ENCODE measurements around the gene C12orf75.
"Not testable (repeated sequence)": the region's sequence is repeated elsewhere in the genome, so short reads cannot be mapped to it uniquely, and the experiment has no call there.

C12orf75 gene

DNA sequence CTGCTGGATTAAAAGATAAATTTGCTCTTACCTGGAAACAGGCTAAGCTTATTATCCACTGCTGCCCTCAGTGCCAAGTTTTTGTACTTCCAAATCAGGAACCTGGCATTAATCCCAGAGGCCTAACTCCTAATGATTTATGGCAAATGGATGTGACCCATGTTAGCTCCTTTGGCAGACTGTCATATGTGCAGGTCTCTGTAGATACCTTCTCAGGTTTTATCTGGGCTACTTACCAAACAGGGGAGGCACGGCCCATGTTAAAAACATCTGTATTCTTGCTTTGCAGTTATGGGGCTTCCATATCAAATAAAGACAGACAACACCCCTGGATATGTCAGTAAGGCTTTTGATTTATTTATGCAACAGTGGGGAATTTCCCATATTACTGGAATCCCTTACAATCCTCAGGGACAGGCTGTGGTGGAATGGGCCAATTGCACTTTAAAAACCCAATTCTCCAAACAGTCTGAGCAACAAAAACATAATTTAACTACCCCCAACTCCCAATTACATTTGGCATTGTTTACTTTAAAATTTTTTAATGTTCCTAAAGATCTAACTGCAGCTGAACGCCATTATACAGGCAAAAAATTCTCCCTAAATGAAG, 19.9 kb upstream of the C12orf75 start:
- not testable (repeated sequence) for DNase-seq (ENCODE audit: low spot score)

DNA sequence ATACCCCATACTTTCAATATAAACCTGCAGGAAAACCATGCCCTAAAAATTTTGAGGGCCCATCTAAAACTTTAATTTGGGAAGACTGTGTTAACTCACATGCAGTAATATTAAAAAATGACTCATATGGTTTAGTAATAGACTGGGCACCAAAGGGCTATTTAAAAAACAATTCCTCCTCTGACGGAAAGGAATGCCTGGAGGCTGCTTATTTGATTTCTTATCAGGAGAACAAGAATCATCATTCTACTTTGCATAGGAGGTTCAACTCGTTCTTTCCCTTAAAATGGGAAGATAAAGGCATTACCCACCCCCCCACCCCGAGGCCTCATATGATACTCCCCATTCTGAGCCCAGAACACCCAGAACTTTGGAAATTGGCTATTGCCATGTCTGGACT, 18.6 kb upstream of the C12orf75 start:
- DNase-seq (ENCODE audit: low spot score), result not testable (repeated sequence)

DNA sequence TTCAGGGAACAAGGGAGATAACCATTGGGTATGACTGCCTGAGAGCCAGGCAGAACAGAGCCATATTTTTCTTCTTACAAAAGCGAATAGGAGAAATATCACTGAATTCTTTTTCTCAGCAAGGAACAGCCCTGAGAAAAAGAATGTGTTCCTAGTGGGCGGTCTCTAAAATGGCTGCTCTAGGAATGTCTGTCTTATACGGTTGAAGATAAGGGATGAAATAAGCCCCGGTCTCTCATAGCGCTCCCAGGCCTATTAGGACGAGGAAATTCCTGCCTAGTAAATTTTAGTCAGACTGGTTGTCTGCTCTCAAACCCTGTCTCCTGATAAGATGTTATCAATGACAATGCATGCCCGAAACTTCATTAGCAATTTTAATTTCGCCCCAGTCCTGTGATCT, 16.7 kb upstream of the C12orf75 start:
- not testable (repeated sequence) for DNase-seq (ENCODE audit: low spot score)

DNA sequence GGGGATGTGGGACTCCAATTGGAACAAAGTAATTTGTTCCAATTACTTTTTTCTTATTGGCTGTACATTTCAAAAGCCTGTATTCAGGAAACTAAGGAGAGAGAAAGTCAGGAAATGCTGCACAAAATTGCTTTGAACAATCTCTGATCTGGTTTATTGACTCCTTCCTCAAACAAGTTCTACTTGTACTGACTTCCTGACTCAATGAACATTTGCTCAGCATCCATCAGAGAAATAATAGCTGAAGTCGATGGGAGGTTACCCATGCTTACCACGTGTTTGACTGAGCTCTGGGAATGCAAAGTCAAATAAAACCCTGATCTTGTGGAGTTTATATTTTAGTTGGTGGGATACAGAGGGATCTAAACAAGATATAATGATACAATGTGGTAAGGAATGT, 15.4 kb upstream of the C12orf75 start:
- DNase-seq (ENCODE audit: low spot score), result no peak

DNA sequence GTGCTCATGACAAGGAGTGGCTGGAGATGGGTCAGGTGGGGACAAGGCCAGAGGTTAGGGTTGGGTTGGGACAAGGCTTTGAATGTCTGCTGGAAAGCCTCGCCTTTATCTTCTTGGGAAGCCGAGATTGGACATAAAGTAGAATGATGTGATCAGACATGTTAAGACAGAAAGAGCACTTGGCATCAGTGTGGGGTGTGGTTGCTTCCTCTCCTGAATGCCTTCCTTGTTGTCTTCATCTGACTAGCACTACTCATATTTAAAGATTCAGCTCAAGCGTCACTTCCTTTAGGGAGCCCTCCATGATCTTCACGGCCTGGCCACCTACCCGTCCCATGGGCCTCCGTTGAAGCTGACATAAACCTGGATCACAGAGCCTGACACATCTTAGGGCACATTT, 14.8 kb upstream of the C12orf75 start:
- no peak for DNase-seq (ENCODE audit: low spot score)

DNA sequence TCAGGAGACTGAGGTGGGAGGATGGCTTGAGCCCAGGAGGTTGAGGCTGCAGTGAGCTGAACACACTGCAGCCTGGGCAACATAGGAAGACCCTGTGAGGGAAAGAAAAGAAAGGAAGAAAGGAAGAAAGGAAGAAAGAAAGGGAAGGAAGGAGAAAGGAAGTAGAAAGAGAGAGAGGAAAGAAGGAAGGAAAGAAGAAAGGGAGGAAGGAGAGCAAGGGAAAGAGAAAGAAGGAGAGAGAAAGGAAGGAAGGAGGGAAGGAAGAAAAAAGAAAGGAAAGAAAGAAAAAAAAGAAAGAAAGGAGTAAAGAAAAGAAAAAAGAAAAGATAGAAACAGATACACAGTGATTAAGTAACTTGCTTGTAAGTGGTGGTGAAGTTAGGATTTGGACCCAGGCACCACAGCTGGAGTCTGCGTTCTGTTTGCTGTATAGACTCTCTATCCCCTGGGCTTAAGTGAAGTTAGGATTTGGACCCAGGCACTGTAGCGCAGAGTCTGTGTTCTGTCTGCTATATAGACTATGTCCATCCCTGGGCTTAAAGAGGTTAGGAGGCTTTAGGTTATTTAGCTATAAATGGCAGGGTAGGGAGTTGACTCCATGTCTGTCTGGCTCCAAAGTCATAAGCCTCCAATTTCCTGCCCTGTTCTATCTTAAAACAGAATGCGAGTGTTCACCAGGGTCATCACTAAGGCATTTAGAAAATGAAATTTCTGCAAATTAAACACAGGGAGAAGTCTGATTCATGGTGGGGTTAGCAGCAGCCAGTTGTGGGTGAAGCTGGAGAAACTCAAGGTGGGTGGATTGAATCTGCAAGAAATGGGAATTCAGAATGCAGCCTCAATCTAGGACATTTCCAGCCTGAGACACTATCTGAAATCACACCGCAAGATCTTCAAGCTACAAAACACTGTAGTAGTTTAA, 13.3 kb upstream of the C12orf75 start:
- no peak for DNase-seq (ENCODE audit: low spot score)

DNA sequence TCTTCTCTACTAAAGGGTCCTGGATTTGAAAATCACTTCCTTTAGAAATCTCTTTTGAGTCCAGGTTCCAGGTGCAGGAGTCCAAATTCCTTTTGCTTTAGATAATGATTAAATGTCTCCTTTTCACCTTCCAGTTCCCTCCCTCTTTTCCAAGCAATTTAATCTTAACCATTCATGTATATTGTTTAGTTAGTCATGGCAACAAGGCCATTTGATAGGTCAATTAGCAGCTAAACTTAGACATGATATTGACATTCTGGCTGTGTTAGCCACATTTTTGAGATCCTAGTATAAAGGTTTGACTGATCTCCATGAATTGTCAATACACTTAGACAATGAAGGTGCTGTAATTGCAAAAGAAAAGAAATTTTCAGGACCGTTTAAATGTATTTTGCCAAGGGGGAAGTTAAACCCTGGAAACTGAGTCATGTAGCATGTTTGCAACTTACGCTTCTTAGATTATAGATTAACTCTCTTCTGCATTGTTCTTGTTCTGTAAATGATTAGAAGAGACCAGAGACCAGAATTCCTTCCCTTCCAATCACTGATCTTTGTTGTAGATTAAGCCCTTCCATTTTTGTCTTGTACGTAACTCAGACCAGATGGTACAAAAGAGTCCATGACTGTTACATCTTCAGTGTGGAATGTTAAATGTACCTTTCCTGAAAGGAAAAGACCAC, 12.4 kb upstream of the C12orf75 start:
- no peak for DNase-seq (ENCODE audit: low spot score)

DNA sequence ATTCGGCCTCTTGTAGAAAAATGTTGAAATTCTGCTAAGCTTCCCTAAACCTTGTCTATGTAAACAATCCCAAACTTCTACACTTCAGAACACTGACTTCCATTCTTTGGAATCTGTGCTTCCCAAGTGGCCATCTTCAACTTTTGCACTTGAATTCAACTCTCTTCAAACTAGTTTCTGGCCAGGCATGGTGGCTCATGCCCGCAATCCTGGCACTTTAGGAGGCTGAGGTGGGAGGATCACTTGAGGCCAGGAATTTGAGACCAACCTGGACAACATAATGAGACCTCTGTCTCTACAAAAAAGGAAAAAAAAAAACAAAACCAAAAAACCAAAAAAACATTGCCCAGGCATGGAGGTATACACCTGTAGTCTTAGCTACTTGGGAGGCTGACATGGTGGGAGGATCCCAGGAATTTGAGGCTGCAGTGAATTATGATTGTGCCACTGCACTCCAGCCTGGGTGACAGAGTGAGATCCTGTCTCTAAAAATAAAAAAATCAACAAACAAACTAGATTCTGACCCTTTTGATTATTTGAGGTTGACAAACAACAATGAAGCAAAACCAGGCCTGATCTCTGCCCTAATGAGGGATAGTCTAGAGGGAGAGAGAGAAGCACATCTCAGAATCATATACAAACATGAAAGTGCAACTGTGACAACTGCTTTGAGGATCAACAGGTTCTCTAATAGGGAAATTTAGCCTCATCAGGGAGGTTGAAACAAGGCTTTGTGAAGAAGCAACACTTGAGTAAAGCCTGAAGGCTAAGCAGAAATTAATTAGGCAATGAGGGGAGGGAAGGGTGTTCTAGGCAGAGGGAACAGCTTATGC, 11.6 kb upstream of the C12orf75 start:
- no peak for DNase-seq (ENCODE audit: low spot score)

DNA sequence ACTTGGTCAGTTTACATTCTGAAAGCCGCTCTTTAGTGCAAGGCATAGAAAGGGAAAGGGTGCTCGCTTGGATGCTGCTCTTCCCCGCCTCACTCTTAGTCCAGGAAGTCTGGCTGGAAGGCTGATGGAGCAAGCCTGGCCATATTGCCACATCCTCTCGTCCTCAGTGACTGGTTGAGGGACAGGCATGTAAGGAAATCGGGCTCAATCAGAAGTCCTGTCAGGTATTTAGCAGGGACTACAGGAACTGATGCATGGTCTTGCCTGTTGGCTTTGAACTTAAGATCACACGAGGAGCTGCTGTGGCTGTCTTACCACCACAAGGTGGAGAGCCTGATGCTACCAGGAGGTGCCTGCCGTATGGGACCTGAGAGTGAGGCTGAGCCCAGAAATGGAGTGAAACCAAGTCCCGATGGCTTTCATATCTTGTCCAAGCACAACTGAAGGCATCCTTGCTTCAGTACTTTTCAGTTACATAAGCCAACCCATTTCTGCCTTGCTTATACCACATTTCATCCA, 10.7 kb upstream of the C12orf75 start:
- no peak for DNase-seq (ENCODE audit: low spot score)

DNA sequence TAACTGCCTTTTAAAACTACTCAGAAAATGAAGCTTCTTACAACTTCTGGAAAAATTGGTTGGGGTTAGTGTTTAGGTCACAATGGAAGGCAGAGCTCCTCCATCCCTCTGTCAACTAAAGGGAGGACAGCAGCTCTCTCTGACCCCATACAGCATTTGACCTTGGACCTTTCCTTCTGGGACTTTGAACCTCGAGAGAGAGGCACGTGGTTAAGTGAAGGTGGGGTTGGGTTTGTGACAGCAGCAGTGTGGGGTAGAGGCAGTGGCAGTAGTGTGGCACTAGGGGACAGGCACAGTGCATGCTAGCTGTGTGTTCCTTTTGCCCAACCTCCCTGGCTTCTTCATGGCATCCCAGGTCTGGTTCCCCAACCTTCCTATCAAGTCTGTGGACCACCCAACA, 9.4 kb upstream of the C12orf75 start:
- DNase-seq (ENCODE audit: low spot score), result no peak

DNA sequence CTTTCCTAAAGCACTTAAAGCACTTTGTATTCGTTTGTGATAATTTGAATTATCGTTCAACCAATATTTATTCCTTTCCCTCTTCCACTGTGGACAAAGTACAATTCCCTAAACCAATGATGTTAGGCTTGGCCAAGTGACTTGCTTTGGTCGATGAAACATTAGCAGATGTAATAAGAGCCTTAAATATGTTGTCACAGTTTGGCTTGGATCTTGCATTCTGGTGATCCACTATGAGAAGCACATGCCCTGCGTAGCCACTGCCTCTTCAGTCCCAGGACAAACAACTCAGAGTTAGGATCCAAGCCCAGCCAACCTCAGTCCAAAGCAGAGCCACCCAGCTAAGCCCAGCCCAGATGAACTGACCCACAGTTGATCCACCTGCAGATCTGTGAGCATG, 8.4 kb upstream of the C12orf75 start:
- no peak for DNase-seq (ENCODE audit: low spot score)

DNA sequence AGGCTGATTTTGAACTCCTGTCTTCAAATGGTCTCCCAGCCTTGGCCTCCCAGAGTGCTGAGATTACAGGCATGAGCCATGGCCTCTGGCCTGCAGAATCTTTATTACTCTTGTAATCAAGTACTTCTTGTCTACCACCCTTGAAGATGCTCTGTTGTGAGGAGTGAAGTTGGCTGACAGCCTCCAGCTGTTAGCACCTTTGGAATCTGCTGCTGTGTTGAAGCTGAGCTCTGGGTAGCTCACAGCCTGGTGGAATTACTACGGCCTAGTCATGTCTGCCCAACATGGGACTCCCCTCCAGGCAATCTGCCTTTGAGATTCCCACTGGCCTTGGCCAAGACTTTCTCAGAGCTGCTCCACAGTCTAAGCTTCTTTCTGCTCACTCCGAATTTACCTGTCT, 5.8 kb upstream of the C12orf75 start:
- DNase-seq (ENCODE audit: low spot score), result no peak

DNA sequence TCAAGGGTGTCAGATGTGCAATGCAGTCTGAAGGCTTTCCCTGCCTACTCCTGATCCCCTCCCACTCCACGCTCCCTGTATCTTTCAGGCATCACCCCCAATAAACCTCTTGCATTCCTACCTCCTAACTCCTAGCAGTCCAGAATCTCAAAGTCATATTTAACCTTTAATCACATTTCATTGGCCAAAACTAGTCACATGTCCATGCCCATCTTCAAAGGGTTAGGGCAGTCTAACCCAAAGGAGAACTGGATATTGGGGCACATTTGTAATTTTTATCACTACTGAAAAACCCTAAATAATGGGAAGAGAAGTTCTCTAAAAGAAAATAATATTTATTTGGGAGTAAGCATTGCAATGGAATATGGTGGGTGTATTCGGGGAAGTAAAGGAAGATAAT, 5.4 kb upstream of the C12orf75 start:
- DNase-seq (ENCODE audit: low spot score), result no peak

DNA sequence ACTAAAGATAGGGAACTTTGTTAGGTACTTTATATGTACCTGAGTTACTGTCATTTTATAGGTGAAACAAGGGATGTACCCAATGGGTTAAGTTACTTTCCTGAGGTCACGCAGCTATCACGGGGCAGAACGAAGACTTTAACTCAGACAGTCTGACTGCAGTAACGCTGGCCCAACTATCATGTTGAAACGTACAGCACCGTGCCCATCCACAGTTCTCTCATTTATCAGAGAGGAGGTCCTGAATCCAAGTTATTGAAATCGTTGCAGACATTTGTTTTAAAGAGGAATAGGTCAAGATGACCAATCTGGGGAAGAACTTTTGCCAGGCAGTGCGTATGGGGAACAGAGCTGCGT, 587 bp upstream of the C12orf75 start:
- DNase-seq (ENCODE audit: low spot score), result no peak

DNA sequence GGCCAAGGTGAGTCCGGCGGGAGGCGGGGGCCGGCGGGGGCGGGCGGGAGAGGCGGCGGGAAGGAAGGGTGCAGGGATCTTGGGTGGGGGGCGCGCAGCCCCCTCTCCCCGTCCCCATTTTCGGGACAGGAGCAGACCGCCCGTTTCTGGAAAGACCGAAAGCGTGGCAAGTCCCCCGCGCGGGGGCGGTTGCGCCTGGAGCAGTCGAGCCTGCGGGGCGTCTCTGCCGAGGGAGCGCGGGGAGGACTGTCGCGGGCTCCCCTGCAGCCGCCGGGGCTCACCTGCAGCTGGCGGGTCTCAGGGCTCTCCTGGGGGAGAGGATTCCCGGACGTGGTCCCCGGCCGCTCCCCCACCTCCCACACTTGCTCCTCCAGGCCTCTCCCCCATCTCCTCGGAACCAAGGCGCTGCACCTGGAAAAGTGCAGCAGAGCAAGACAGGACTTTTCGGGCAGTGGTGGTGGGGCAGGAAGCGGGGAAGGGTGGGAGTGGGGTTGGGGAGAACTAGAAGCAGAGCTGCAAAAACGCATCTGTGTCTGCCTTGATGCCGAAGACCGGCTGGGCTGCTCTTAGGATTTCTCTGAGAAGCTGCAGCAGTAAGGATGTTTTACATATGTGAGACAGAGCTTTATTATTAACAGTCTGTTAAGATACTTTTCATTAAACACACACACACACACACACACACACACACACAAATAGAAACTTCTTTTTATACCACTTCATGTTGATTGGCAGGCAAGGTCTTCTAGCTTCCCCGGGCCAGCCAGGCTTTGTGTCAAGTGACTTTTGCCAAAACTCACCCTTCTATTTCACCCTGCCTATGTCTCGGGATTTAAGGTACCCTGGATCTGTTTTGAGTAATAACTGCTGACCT, 677 bp downstream of the C12orf75 start:
- no peak for DNase-seq (ENCODE audit: low spot score)

DNA sequence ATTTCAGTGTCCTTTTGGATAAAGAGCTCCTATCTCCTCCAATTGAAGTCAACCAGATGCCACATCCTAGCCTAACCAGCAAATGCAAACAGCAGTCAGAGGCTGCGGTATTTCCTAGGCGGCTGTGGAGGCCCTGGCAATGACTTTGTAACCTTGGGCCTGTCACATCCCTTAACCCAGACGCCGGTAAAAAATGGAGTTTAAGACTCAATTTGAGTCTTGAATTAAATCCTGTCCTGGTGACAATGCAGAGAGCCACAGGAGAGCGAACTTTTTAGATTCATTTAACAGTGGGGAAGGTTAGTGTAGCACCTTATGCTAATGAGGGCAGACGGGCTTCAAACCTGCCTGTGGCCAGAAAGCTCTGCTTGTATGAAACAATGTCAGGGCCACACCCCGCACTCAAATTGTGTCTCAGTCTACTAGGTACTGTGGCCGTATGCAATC, 1.3 kb downstream of the C12orf75 start:
- DNase-seq (ENCODE audit: low spot score), result no peak

DNA sequence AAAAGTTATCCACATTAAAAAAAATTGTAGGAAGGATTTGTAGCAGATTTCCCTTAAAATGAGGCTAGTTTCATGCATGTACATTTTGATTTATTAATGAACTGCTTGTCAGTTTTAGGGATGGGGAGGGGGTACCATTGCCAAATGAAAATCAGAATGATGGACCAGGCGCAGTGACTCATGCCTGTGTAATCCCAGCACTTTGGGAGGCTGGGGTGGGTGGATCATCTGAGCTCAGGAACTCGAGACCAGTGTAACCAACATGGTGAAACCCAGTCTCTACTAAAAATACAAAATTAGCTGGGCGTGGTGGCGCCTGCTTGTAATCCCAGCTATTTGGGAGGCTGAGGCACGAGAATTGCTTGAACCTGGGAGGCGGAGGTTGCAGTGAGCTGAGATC, 1.8 kb downstream of the C12orf75 start:
- not testable (repeated sequence) for DNase-seq (ENCODE audit: low spot score)

DNA sequence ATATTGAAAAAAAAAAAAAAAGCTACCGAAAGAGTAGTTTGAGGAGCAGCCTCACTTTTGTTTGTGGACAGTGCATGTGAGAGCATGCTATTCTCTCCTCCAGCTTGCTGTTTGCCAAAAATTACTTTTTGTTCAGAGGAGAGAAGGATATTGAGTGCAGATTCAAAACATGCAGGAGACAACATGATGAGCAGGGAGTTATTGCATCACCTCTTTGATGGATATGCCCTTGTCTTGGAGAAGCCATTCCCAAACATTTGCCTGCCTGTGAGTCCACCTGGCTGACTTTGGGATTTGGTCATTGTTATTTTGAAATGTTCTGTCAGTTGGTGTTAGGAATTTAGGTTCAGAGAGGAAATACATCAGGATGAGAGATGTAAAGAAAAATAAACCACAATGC, 2.4 kb downstream of the C12orf75 start:
- DNase-seq (ENCODE audit: low spot score), result no peak

DNA sequence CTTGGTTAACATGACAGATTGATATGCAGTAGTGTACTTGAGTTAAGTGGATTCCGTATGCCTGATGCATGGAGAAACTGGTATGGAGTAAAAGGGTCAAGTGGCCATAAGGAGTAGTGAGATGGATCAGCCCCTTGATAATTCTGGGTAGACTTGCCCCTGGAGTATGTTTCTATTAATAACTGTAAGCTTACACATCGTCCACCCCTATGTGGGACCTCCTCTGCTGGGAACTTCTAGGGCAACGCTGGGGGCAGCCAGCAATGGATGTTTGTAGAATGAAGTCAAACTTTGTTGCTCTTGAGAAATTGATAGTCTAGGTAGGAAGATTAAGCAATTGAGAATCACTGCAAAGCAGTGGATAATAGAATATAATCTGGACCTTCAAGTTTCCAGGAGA, 3.5 kb downstream of the C12orf75 start:
- DNase-seq (ENCODE audit: low spot score), result no peak

DNA sequence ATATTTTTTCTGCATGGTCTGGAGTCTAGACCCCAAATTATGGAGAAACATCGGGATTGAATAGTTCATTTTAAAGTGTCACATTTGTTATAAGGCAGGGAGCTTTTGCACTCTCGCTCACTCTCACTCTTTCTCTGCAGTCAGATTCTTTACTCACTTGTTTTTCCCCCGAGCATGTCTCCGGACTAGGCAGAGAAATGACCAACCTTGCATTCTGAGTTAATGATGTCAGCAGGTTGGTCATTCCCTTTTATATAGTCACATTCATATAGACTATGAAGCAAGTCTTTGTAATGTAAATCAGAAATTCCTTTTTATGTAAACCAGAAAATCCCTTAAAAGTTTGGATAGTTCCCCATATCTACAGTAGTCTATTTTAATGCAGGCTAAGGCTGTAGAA, 4.1 kb downstream of the C12orf75 start:
- DNase-seq (ENCODE audit: low spot score), result no peak

DNA sequence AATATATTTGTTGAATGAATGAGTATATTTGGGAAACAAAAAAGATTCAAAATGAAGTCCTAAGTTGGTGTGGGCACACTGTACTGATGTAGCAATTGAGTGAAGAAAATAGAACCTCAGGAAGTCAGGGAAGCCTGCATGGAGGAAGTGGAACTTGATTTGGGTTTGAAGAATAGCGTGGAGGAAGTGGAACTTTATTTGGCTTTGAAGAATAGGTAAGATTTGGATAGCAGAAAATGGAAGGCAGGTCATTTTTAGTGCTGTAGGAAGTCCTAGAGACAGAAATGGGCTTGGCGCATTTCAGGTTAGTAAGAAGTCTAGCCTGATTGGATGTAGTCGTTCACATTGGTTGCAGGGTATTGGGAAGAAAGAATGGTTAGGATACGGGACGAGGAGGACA, 5.4 kb downstream of the C12orf75 start:
- peak; percentile 49 for DNase-seq (ENCODE audit: low spot score)

Data from pons (tissue), 1 donor.